ENCODE data around the gene PTPRN2.

DNA sequence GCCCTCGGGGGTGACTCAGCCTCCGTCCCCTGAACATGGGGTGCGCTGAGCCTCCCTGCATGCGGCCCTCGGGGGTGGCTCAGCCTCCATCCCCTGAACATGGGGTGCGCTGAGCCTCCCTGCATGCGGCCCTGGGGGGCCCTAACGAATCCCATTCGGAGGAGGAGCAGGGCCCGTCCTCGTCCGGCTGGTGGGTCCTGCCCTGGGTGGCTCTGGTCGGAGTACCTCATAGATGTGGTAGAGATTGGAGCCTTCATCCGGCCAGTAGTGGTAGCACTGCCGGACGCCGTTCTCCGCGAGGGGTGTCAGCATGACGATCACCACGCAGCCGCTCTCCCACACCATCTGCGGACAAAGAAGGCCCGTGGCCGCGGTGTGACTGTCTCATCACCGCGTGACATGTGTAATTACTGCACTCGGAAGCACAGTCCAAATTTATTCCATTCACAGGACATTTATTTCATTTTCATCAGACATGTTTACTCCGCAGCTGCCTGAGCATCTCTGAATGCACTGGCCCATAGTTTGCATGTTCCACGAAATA is 1009.8 kb downstream of the PTPRN2 start:
- TF ChIP-seq, protein P1, sequence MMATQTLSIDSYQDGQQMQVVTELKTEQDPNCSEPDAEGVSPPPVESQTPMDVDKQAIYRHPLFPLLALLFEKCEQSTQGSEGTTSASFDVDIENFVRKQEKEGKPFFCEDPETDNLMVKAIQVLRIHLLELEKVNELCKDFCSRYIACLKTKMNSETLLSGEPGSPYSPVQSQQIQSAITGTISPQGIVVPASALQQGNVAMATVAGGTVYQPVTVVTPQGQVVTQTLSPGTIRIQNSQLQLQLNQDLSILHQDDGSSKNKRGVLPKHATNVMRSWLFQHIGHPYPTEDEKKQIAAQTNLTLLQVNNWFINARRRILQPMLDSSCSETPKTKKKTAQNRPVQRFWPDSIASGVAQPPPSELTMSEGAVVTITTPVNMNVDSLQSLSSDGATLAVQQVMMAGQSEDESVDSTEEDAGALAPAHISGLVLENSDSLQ (IDR thresholded peaks at IDR 0.05): no peak
- no peak for TF ChIP-seq CTBP1 (IDR thresholded peaks at IDR 0.05; ENCODE audit: borderline replicate concordance)
- TF ChIP-seq FOXM1 (IDR thresholded peaks at IDR 0.05; ENCODE audit: borderline replicate concordance): no peak
- TF ChIP-seq FOXA1 (IDR thresholded peaks at IDR 0.05): no peak
- TF ChIP-seq FOXK2 (IDR thresholded peaks at IDR 0.05): no peak
- no peak for TF ChIP-seq ARNT (IDR thresholded peaks at IDR 0.05)
- no peak for TF ChIP-seq TARDBP (IDR thresholded peaks at IDR 0.05)
- no peak for TF ChIP-seq ZNF384 (IDR thresholded peaks at IDR 0.05)
- TF ChIP-seq SP1 (IDR thresholded peaks at IDR 0.05): no peak
- TF ChIP-seq HDGF (IDR thresholded peaks at IDR 0.05; ENCODE audit: borderline replicate concordance): no peak
- no peak for TF ChIP-seq NFRKB (IDR thresholded peaks at IDR 0.05)
- no peak for TF ChIP-seq LEF1 (IDR thresholded peaks at IDR 0.05; ENCODE audit: borderline replicate concordance)
- TF ChIP-seq ELF4 (IDR thresholded peaks at IDR 0.05): no peak
